Gastrocnemius medialis (tissue), 4 donors: ENCODE results near the gene TFDP1. TPM values are rescaled to one million over a fixed set of nuclear protein-coding genes. Genes with fewer than 3 reads are reported as not detected.

Experiments
- ATAC-seq, 2 donors: fragments of 150-250 bp; one replicate each; pipeline ENCODE4 v1.9.1; 2016
- DNase-seq, 2 donors: peaks; one replicate each; pipeline ENCODE4 v3.0.0-alpha.2; 2019
- H3K27ac ChIP-seq, 4 donors: fragments of 200-600 bp; sonication (generic); 1 replicate in 1 of 4; 2 replicates in 3 of 4; pipeline ENCODE4 v1.5.1; 2016 to 2018; ENCODE audit warnings: mild to moderate bottlenecking in 2 of 4, moderate library complexity in 1 of 4
- H3K27me3 ChIP-seq, 3 donors: fragments of 200-600 bp; sonication (generic) in 2 of 3; 1 replicate in 1 of 3; 2 replicates in 2 of 3; pipeline versions ENCODE4 v1.5.1 to v1.6.0; 2016 to 2019; ENCODE audit warnings: mild to moderate bottlenecking in 1 of 3, moderate library complexity in 1 of 3
- H3K36me3 ChIP-seq, 2 donors: fragments of 200-600 bp; sonication (generic) in 1 of 2; one replicate each; pipeline ENCODE4 v1.5.1; 2017 to 2018
- H3K4me1 ChIP-seq, 2 donors: fragments of 200-600 bp; sonication (generic) in 1 of 2; one replicate each; pipeline ENCODE4 v1.5.1; 2016 to 2017; ENCODE audit warnings: mild to moderate bottlenecking in 2 of 2
- H3K4me3 ChIP-seq, 4 donors: fragments of 200-600 bp; sonication (generic) in 3 of 4; 1 replicate in 1 of 4; 2 replicates in 3 of 4; pipeline ENCODE4 v1.5.1; 2016 to 2019; ENCODE audit warnings: mild to moderate bottlenecking in 2 of 4
- H3K9me3 ChIP-seq, 3 donors: fragments of 200-600 bp; sonication (generic) in 2 of 3; 1 replicate in 1 of 3; 2 replicates in 2 of 3; pipeline ENCODE4 v1.5.1; 2016 to 2019
- POLR2A ChIP-seq, 2 donors: fragments of 450-650 bp; IDR thresholded peaks; one replicate each; pipeline ENCODE4 v1.6.1; 2017; ENCODE audit warnings: antibody characterized with exemption in 2 of 2, mild to moderate bottlenecking in 2 of 2, moderate library complexity in 2 of 2
- in situ Hi-C, 4 donors: fragments of 200-750 bp; cut with MboI; loops; one replicate each; pipeline versions ENCODE4 v1.15.0 to v1.8.0; 2017; ENCODE audit warnings: low sequenced_read_pairs in 4 of 4
- intact Hi-C: fragments of 100-400 bp; cut with DNase I; formaldehyde crosslinking; loops from one replicate; pipeline ENCODE4 v1.15.1; 2023; ENCODE audit warnings: low total_unique reads
- total RNA-seq, 4 donors: library from RNA; depleted of rRNA; stranded (reverse); fragments of >200 nt; gene quantifications; one replicate each; pipeline versions ENCODE4 v1.1.0 to v1.2.3, GENCODE V29; 2016
- TF ChIP-seq, protein P1 (sequence below), 5 experiments: fragments of 450-650 bp in 3 of 5; fragments of 200-600 bp in 2 of 5; sonication (generic) in 2 of 5; IDR thresholded peaks in 4 of 5; conservative IDR thresholded peaks in 1 of 5; 1 replicate in 4 of 5; 2 replicates in 1 of 5; pipeline ENCODE4 v1.5.1; 2016 to 2019; ENCODE audit warnings: antibody characterized with exemption in 5 of 5, mild to moderate bottlenecking in 3 of 5, moderate library complexity in 3 of 5

The TFDP1 gene
- total RNA-seq, 4 donors from 2014 or later, result 14.9 to 35.4 (median 29.1) TPM

DNA sequence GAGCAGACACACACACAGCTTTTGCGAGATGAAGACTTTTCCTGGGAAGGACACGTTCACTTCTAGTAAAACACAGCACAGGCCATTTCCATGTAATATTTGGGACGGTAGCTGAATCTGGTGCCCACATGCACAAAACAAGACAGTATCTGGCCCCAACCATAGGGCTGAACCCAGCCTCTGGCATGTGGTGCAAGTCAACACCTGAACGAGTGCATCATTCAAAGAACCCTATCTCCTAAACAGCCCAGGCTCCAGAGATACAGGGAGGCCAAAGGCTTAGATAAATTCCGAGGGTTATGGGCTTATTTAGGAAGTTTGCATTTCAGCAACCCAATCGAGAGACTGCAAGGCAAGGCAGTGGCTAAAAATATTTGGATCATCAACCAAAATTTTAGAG, 2.7 kb upstream of the TFDP1 start:
- Histone ChIP-seq H3K27me3 (no peaks in the 10 kb centered on the region), H3K36me3 (peaks cover 0 to 5% of the 10 kb centered on the region in 2 donors), H3K9me3 (peaks cover 0 to 2% (median 2%) of the 10 kb centered on the region in 3 donors), H3K27ac (no peak overlapping the region), H3K4me3 (no peak overlapping the region), H3K4me1 (no peaks in the 10 kb centered on the region)
- ATAC-seq (no peak), DNase-seq (no peak)
- in situ Hi-C loops (no loop called here), intact Hi-C loops (no loop called here)
- no peak for TF ChIP-seq POLR2A (IDR thresholded peaks at IDR 0.05)

DNA sequence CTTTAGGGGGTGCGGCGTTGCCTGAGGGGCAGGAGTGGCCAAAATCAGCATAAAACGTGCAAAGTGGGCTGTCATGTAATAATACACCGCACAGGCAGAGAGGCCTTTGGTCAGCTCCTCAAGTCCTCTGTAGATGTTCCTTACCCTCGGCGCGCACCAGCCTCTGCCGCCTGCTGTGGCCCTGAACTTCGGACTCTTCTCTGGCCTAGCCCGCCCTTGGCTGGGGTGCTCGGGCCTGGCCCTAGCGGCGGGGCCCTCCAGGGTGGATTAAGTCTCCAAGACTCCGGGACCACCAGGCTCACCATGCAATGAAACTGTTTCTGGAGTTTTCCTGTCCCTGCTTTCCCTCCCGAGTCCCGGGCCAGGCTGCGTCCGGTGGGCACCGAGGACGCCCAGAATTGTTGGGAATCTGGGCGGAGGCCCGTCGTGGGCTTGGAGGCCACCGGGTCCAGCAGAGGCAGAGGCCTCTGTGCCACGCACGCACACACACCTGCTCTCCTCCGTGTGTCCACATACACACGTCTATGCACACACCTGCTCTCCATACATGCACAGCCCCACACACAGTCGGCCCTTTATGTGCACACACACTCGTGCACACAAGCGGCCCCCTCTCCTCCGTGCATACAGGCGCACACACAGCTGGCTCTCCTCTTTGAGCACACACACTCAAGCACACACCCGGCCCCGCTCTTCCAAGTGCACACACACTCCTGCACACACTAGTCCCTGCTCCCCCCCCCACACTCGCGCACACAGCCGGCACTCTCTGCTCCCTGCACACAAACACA, 1.5 kb upstream of the TFDP1 start:
- Histone ChIP-seq H3K4me3 (no peak overlapping the region), H3K27me3 (no peaks in the 10 kb centered on the region), H3K9me3 (no peaks in the 10 kb centered on the region), H3K27ac (no peak overlapping the region), H3K36me3 (peaks cover 0 to 7% of the 10 kb centered on the region in 2 donors), H3K4me1 (no peaks in the 10 kb centered on the region)
- TF ChIP-seq POLR2A (IDR thresholded peaks at IDR 0.05), result no peak
- TF ChIP-seq, protein P1, sequence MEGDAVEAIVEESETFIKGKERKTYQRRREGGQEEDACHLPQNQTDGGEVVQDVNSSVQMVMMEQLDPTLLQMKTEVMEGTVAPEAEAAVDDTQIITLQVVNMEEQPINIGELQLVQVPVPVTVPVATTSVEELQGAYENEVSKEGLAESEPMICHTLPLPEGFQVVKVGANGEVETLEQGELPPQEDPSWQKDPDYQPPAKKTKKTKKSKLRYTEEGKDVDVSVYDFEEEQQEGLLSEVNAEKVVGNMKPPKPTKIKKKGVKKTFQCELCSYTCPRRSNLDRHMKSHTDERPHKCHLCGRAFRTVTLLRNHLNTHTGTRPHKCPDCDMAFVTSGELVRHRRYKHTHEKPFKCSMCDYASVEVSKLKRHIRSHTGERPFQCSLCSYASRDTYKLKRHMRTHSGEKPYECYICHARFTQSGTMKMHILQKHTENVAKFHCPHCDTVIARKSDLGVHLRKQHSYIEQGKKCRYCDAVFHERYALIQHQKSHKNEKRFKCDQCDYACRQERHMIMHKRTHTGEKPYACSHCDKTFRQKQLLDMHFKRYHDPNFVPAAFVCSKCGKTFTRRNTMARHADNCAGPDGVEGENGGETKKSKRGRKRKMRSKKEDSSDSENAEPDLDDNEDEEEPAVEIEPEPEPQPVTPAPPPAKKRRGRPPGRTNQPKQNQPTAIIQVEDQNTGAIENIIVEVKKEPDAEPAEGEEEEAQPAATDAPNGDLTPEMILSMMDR (IDR thresholded peaks at IDR 0.05 in 4 of 5, conservative IDR thresholded peaks at IDR 0.05 in 1 of 5), result no peak
- DNase-seq (no peak), ATAC-seq (no peak)
- intact Hi-C loops (no loop called here), in situ Hi-C loops (no loop called here)

DNA sequence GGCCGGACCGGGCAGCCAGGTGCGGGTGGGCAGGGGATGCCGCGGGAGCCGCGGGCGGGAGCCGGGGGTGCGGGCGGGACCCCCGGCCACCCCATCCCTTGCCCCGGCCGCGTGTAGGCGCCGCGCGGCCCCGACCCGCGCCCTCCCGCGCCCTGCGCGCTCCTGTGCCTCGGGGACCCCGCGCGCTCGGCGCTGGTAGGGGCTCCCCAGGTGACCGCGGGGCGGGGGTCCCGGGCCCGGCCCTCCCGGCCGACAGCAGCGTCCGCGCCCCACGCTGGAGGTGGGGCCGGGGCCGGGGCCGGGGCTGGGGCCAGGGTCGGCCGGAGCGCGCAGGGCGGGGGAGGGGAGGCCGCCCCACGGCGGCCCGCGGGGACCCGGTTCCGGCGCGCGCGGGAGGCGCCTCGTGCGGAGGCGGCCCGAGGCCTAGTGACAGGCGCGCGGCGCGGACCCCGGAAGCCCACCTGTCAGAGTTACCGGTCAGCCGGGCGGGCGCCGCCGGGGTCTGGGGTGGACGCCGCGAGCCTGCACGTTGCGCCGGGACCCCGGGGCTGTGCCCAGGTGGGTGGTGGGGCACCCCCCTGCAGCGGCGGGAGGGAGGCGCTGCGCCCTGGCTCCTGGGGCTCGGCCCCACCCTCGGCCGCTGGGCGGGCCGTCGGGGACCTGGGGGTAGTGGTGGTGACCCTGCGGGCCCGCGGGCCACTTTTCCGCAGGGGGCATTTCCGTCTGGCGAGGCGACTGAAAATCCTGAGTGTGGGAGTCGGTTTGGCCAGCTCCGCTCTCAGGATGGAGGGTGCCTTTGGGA, 518 bp downstream of the TFDP1 start:
- Histone ChIP-seq H3K27me3 (no peaks in the 10 kb centered on the region), H3K9me3 (no peaks in the 10 kb centered on the region), H3K27ac (no peak overlapping the region), H3K4me3 (peak overlapping the region; percentile 40 to 58 (median 54)), H3K36me3 (peaks cover 0 to 7% of the 10 kb centered on the region in 2 donors), H3K4me1 (peaks cover 0 to 2% of the 10 kb centered on the region in 2 donors)
- DNase-seq, result no peak
- intact Hi-C loops (no loop called here), in situ Hi-C loops (no loop called here)
- TF ChIP-seq, protein P1 (IDR thresholded peaks at IDR 0.05 in 4 of 5, conservative IDR thresholded peaks at IDR 0.05 in 1 of 5), result no peak
- no peak for TF ChIP-seq POLR2A (IDR thresholded peaks at IDR 0.05)
- ATAC-seq, result no peak

DNA sequence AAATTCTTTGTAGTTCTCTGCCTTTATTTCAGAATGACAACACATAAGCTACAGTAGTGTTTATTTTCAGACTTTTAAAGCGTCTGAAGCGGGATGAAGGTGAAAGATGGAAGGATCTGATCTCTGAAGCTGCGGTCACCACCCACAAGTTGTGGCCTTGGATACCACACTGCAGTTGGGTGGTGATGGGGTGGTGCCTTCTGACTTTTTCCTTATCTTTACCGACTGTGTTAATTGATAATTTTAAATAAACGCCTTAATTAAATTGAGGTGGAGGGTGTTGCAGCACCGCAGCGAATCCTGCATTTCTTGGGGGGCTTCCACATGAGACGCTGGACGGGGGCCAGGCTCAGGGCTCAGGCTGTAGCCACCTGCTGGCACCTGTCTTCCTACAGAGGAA, 1.3 kb downstream of the TFDP1 start:
- no peak for ATAC-seq
- in situ Hi-C loops (no loop called here), intact Hi-C loops (no loop called here)
- H3K36me3 ChIP-seq, result peaks cover 0 to 7% of the 10 kb centered on the region in 2 donors
- no peak overlapping the region for H3K27ac ChIP-seq
- no peak for TF ChIP-seq POLR2A (IDR thresholded peaks at IDR 0.05)
- TF ChIP-seq, protein P1 (IDR thresholded peaks at IDR 0.05 in 4 of 5, conservative IDR thresholded peaks at IDR 0.05 in 1 of 5), result no peak
- DNase-seq, result no peak
- H3K9me3 ChIP-seq, result no peaks in the 10 kb centered on the region
- no peaks in the 10 kb centered on the region for H3K27me3 ChIP-seq
- H3K4me1 ChIP-seq, result peaks cover 0 to 2% of the 10 kb centered on the region in 2 donors
- H3K4me3 ChIP-seq, result peak overlapping the region in 3 of 4 donors; percentile 40 to 57 (median 51)
